Neutrophil (primary cell): ENCODE results near the gene TNNI3K.

Experiments
- H3K27ac ChIP-seq: fragments of 200-600 bp; sonication (generic); 2 replicates; pipeline ENCODE4 v1.5.1; 2016; ENCODE audit warnings: mild to moderate bottlenecking, moderate library complexity
- H3K27me3 ChIP-seq: fragments of 200-600 bp; sonication (generic); 2 replicates; pipeline ENCODE4 v1.6.0; 2016; ENCODE audit warnings: mild to moderate bottlenecking
- H3K36me3 ChIP-seq: fragments of 200-600 bp; sonication (generic); 2 replicates; pipeline ENCODE4 v1.5.1; 2017
- H3K4me1 ChIP-seq, 2 experiments: fragments of 200-600 bp in 1 of 2; sonication (generic) in 1 of 2; 1 replicate in 1 of 2; 2 replicates in 1 of 2; pipeline versions ENCODE4 v1.5.1 to v1.6.1; 2013 to 2016; ENCODE audit warnings: low read depth in 1 of 2, low read length in 1 of 2, mild to moderate bottlenecking in 1 of 2, moderate library complexity in 1 of 2; ENCODE audit not compliant: control insufficient read depth in 1 of 2, insufficient read depth in 1 of 2
- H3K4me3 ChIP-seq, 2 experiments: fragments of 200-600 bp in 1 of 2; sonication (generic) in 1 of 2; 1 replicate in 1 of 2; 2 replicates in 1 of 2; pipeline ENCODE4 v1.5.1; 2013 to 2016; ENCODE audit warnings: low read depth in 1 of 2, low read length in 1 of 2, mild to moderate bottlenecking in 1 of 2, moderate library complexity in 1 of 2
- H3K9me3 ChIP-seq: fragments of 200-600 bp; sonication (generic); 2 replicates; pipeline ENCODE4 v1.5.1; 2016
- TF ChIP-seq, protein P1 (sequence below): fragments of 200-600 bp; sonication (generic); IDR thresholded peaks from 2 replicates; pipeline ENCODE4 v1.5.1; 2016; ENCODE audit warnings: antibody characterized with exemption

Gene TNNI3K

GRCh38 chr1:74512170-74512915 lies 277.2 kb downstream of the TNNI3K start, which contains the start of gene LRRC53:
TSS of gene LRRC53 (minus strand) at chr1:74512611. CDS start at chr1:74483349, 29,262 bp downstream.
- Histone ChIP-seq H3K36me3 (no peaks in the 10 kb centered on the region), H3K9me3 (no peaks in the 10 kb centered on the region), H3K4me1 (no peaks in the 10 kb centered on the region), H3K27ac (no peak within 1 kb of the TSS), H3K27me3 (no peaks in the 10 kb centered on the region), H3K4me3 (no peak within 1 kb of the TSS)
- TF ChIP-seq, protein P1, sequence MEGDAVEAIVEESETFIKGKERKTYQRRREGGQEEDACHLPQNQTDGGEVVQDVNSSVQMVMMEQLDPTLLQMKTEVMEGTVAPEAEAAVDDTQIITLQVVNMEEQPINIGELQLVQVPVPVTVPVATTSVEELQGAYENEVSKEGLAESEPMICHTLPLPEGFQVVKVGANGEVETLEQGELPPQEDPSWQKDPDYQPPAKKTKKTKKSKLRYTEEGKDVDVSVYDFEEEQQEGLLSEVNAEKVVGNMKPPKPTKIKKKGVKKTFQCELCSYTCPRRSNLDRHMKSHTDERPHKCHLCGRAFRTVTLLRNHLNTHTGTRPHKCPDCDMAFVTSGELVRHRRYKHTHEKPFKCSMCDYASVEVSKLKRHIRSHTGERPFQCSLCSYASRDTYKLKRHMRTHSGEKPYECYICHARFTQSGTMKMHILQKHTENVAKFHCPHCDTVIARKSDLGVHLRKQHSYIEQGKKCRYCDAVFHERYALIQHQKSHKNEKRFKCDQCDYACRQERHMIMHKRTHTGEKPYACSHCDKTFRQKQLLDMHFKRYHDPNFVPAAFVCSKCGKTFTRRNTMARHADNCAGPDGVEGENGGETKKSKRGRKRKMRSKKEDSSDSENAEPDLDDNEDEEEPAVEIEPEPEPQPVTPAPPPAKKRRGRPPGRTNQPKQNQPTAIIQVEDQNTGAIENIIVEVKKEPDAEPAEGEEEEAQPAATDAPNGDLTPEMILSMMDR: no peak

DNA sequence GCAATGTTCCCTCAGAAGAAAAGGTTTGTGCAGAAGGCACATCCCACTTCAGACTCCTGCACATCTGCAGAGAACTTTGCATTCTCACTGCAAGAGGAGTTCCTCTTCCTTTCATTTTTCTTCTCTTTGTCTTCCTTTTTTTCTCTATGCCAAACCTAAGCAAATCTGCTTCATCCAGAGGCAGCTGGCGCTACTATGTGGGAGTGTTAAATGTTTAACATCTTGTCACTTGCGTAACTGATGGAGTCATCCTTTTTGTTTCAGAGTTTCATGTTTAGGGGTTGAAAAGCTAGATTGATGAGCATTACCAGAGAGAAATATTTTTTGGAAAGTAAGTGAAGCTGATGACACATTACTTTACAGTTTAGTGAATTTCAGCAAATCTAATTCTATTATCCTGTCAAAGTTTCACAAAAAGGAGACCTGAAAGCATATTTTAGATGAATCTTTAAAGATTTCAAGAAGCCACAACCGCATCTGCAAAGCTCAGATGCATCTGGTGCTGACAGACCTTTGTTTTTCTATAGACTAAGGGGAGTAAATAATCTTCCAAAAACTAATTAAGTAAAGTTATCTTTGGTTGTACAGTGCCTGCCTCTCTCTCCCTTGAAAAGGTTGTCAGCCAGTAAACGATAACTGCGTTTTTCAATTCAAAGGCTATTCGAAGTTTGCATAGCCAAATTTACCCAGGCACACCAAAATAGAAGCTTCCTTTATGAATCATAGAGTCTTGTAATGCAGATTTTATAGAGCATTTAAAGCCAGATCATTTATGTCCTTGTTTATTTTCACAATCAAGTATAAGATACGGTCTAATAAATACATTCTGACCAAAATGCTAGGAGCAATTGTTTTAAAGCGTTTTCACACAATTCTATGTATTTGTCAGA lies 278.5 kb downstream of the TNNI3K start:
- Histone ChIP-seq H3K4me1 (no peaks in the 10 kb centered on the region), H3K36me3 (no peaks in the 10 kb centered on the region), H3K4me3 (no peak overlapping the region), H3K27ac (no peak overlapping the region), H3K27me3 (no peaks in the 10 kb centered on the region), H3K9me3 (no peaks in the 10 kb centered on the region)
- TF ChIP-seq, protein P1: no peak

DNA sequence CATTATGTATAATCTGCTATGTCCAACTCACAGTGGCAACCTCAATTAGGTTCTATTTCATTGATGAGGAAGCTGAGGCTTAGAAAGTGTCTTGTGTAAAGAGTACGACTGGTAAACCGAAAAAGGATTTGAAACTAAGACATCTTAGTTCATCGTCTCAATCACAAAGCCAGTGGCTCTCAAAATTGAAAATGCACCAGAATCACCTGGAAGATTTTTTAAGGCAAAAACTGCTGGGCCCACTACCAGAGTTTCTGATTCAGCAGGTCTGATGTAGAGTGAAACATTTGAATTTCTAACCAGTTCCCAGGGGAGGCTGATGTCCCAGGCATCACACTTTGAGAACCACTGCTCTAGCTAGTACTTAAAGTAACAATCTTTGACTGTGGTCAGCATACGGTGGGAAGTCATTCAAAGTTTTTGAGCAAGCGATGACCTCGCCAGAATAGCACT lies 282.4 kb downstream of the TNNI3K start:
- Histone ChIP-seq H3K4me3 (no peak overlapping the region), H3K9me3 (no peaks in the 10 kb centered on the region), H3K27me3 (no peaks in the 10 kb centered on the region), H3K36me3 (no peaks in the 10 kb centered on the region), H3K27ac (no peak overlapping the region), H3K4me1 (no peaks in the 10 kb centered on the region)
- TF ChIP-seq, protein P1: no peak

GRCh38 chr1:74522148-74522547 lies 287.0 kb downstream of the TNNI3K start:
- Histone ChIP-seq H3K9me3 (no peaks in the 10 kb centered on the region), H3K27me3 (no peaks in the 10 kb centered on the region), H3K4me3 (no peak overlapping the region), H3K36me3 (no peaks in the 10 kb centered on the region), H3K27ac (no peak overlapping the region), H3K4me1 (no peaks in the 10 kb centered on the region)
- TF ChIP-seq, protein P1: no peak

- TF ChIP-seq, protein P1: no peak
- no peaks in the 10 kb centered on the region for H3K4me1 ChIP-seq
- H3K9me3 ChIP-seq: no peaks in the 10 kb centered on the region
- no peak overlapping the region for H3K4me3 ChIP-seq
- H3K36me3 ChIP-seq: no peaks in the 10 kb centered on the region
- H3K27me3 ChIP-seq: no peaks in the 10 kb centered on the region
- H3K27ac ChIP-seq: no peak overlapping the region
Observed at GRCh38 chr1:74523873-74524480, 288.8 kb downstream of the TNNI3K start.
